D341Med (cell line): ENCODE measurements around the gene PI4K2A.
"Not testable (repeated sequence)": the region's sequence is repeated elsewhere in the genome, so short reads cannot be mapped to it uniquely, and the experiment has no call there.

Experiments
- DNase-seq: peaks from one replicate; pipeline ENCODE4 v3.0.0; 2012; ENCODE audit warnings: low spot score

Gene PI4K2A

GRCh38 chr10:97632949-97633884, 7.3 kb upstream of the PI4K2A start, which contains the start of gene MORN4:
TSS of gene MORN4 (minus strand) at chr10:97633500. CDS start at chr10:97619653, 13,847 bp downstream.
- peak; percentile 90 for DNase-seq

- no peak for DNase-seq
These were observed 6.5 kb upstream of the PI4K2A start for GRCh38 chr10:97633921-97634320.

GRCh38 chr10:97635577-97635976, 4.9 kb upstream of the PI4K2A start:
- DNase-seq, result no peak

DNA sequence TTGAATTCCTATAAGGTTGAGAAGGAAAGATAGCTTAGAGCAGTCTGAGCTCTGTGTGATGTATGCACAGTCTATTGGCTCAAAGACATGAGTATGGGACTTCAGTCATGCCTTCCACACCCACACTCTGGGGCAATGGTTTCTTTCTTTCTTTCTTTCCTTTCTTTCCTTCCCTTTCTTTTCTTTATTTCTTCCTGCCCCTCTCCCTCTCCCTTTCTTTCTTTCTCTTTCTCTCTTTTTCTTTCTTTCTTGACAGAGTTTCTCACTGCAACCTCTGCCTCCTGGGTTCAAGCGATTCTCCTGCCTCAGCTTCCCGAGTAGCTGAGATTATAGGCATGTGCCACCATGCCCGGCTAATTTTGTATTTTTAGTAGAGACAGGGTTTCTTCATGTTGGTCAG, 1.4 kb upstream of the PI4K2A start:
- not testable (repeated sequence) for DNase-seq

- no peak for DNase-seq
These were observed 669 bp downstream of the PI4K2A start for GRCh38 chr10:97640868-97641811.

GRCh38 chr10:97642471-97643159, 2.1 kb downstream of the PI4K2A start:
- DNase-seq, result not testable (repeated sequence)

GRCh38 chr10:97643441-97643985, 3.0 kb downstream of the PI4K2A start:
- no peak for DNase-seq

DNA sequence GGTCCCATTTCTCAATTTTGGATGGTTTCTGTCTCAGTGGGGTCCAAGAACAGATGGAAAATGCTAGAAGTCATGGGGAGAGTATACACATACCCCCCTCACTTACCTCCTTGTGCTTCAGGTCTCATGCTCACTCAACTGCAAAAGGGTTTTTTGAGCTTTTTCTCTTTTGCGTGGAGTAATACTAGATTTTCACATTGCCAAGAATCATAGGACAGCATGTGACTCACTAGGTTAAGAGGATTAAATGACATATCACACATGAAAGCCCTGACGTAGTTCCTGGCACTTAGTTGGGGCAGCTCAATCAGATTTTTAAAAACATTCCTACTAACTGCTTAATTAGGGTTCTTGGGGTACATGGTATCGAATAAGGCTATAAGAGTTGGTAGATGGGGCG, 4.5 kb downstream of the PI4K2A start:
- no peak for DNase-seq

DNA sequence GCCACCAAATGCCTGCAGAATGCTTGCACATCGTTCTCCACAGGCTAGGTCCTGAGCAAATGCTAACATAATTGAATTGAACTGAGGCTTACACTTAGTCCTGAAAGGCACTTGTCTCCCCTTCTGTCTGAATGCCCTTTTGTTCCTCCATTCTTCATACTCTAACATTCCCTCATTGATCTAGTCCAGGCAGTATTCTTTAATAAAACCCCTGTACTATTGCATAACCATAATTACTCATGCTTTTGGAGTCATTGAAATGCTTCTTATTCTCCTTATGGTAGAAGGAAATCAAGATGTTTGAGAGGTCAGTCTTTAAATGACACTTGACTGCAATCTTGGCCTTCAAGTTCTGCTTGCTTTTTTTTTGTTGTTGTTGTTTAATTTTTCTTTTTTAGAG, 7.1 kb downstream of the PI4K2A start:
- no peak for DNase-seq

DNA sequence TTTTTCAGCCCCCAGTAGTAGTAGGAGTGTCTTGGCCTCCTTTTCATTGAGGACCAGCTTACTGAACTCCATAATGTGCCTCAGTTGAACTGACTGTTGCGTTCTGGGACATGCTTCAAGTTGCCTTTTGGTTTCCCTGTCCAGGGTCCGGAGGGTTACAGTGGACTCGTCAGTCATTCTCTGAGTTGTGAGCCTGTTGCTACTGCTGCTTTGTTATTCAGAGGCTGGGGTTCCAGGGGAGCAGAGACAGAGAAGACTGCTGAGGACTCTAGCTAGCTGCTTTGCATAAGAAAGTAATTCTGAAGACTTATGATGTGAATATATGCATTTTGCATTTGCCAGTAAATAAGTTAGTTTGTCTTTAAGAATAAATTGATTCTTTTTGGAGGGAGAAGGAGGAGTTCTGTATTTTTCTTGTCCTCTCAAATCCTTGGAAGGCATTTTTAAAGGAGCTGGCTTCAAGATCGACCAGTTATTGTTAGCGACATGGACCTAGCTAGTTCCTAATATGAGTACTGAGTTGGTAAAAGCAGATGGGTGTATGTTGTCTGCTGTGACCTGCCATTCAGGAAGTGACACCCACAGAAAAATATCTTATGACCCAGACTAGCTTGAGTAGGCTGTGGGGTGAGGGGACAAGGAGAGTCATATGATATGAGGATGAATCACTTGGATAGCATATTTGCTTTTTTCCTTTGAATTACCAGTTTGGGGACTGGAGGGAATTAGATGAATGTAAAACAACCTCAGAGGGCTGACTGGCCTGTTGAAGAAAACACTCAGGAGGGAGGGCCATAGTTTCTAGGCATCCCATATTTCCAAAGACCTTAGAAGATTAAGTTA, 8.3 kb downstream of the PI4K2A start:
- DNase-seq, result no peak

- not testable (repeated sequence) for DNase-seq
These were observed 8.9 kb downstream of the PI4K2A start for GRCh38 chr10:97649405-97649750.

- no peak for DNase-seq
These were observed 10.3 kb downstream of the PI4K2A start for GRCh38 chr10:97650726-97651125.

GRCh38 chr10:97651773-97652172, 11.3 kb downstream of the PI4K2A start:
- no peak for DNase-seq

GRCh38 chr10:97656777-97657176, 16.3 kb downstream of the PI4K2A start:
- no peak for DNase-seq

GRCh38 chr10:97659589-97659988, 19.1 kb downstream of the PI4K2A start:
- no peak for DNase-seq

DNA sequence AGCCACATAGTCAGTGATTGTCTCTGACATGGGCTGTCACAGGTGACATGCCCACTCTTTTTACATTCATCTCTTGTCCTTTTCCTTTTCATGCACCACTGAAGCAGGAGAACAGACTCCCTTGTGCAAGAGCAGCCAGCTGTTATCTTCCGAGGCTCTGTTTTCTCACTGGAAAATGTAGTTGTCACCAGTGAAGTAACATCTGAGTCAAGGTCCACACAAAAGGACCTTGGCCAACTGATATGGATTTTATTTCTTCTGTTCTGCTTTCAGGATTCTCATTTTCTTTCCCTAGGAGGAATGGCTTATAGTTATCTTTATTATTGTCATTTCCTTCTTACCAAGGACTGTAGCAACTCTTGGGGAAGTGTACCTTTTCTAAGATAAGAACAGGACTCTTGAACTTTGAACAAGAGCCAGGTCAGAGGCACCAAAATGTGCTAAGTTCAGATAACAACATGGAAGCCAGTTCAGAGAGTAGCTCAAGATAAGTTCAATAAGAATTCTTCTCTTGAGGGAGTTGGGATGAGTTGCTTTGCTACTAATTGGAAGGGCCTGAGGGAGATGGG, 23.9 kb downstream of the PI4K2A start:
- DNase-seq, result no peak

GRCh38 chr10:97666992-97667391, 26.5 kb downstream of the PI4K2A start:
- DNase-seq, result no peak

DNA sequence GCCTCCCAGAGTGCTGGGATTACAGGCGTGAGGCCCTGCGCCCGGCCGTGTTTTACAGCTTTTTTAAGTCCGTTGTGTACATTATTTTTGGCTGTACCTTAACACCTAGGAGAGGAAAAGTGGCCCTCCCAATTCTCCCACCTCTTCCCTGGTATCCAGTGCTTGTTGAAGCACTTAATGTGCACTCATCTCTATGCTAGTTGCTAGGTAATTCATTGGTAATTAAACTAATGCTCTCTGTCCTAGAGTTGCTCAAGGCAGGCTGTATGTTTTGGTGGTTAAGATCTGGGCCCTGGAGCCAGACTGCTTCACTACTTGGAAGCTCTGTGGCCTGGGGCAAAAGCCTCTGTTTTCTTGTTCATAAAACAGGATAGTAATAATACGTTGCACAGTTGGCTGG, 27.0 kb downstream of the PI4K2A start:
- no peak for DNase-seq

GRCh38 chr10:97669571-97669970, 29.1 kb downstream of the PI4K2A start:
- no peak for DNase-seq

GRCh38 chr10:97673736-97674525, 33.5 kb downstream of the PI4K2A start:
- no peak for DNase-seq
